A549 (cell line): Measurements from ENCODE around the gene ASB5. TPM values are rescaled to one million over a fixed set of nuclear protein-coding genes. Genes with fewer than 3 reads are reported as not detected.

Source experiments
- ATAC-seq, 2 experiments: fragments of 200-7000 bp in 1 of 2; fragments of >200 bp in 1 of 2; cut with Nextera tagmentation in 1 of 2; cut with Tn5 transposase in 1 of 2; 3 replicates each; pipeline versions ENCODE4 v1.8.0 to v1.9.1; 2018 to 2020; ENCODE audit warnings: mild to moderate bottlenecking in 1 of 2, moderate library complexity in 1 of 2
- CTCF ChIA-PET: fragments of 300-600 bp; sonication (Branson Sonifier 250); formaldehyde crosslinking; extraction: SDS; loops from one replicate; lab custom pipeline; 2021; ENCODE audit warnings: antibody characterized with exemption, inconsistent platforms; lab: Yijun Ruan, JAX
- POLR2A ChIA-PET: fragments of 350-600 bp; formaldehyde crosslinking; extraction: SDS; loops from one replicate; lab custom pipeline; 2021; ENCODE audit warnings: antibody characterized with exemption, inconsistent platforms; lab: Yijun Ruan, JAX
- DNase-seq, 2 experiments: peaks; one replicate each; pipeline versions ENCODE4 v3.0.0 to v3.0.0-alpha.2; 2011 to 2016; ENCODE audit warnings: low read depth in 1 of 2, low spot score in 1 of 2
- FAIRE-seq: peaks from 2 replicates; lab custom pipeline; 2011; peaks lifted over from hg19 to GRCh38; lab: Jason Lieb, UNC
- H3K27ac ChIP-seq, 2 experiments: fragments of >200 bp; sonication (Bioruptor Twin); formaldehyde crosslinking; 3 replicates each; pipeline ENCODE4 v1.5.1; 2016 to 2017
- H3K4me1 ChIP-seq: fragments of >200 bp; sonication (Bioruptor Twin); formaldehyde crosslinking; 3 replicates; pipeline ENCODE4 v1.6.1; 2016
- H3K4me2 ChIP-seq: fragments of >200 bp; sonication (Bioruptor Twin); formaldehyde crosslinking; 3 replicates; pipeline ENCODE4 v1.6.1; 2016
- H3K4me3 ChIP-seq: fragments of >200 bp; sonication (Bioruptor Twin); formaldehyde crosslinking; 3 replicates; pipeline ENCODE4 v1.5.1; 2016
- H3K9me3 ChIP-seq: fragments of >200 bp; sonication (Bioruptor Twin); formaldehyde crosslinking; 3 replicates; pipeline ENCODE4 v1.6.1; 2016
- BCL3 ChIP-seq: fragments of >200 bp; sonication (Bioruptor Twin); formaldehyde crosslinking; IDR thresholded peaks from 3 replicates; pipeline ENCODE4 v1.6.1; 2016
- CTCF ChIP-seq: fragments of >200 bp; sonication (Bioruptor Twin); formaldehyde crosslinking; IDR thresholded peaks from 3 replicates; pipeline ENCODE4 v1.5.1; 2016
- EHF ChIP-seq: fragments of 250-450 bp; sonication (Bioruptor Pico); IDR thresholded peaks from 2 replicates; pipeline ENCODE4 v1.5.0; 2020; ENCODE audit warnings: mild to moderate bottlenecking
- EHMT2 ChIP-seq: fragments of 200-600 bp; sonication (generic); IDR thresholded peaks from 2 replicates; pipeline ENCODE4 v1.6.1; 2016; ENCODE audit warnings: antibody characterized with exemption, low read depth, mild to moderate bottlenecking, moderate library complexity
- EP300 ChIP-seq, 2 experiments: fragments of >200 bp; sonication (Bioruptor Twin); formaldehyde crosslinking; IDR thresholded peaks; 2 replicates in 1 of 2; 3 replicates in 1 of 2; pipeline ENCODE4 v1.6.1; 2016 to 2017
- FOSB ChIP-seq: fragments of 250-450 bp; sonication (Bioruptor Pico); IDR thresholded peaks from 2 replicates; pipeline ENCODE4 v1.5.0; 2020; ENCODE audit warnings: mild to moderate bottlenecking, moderate library complexity
- HDAC2 ChIP-seq: fragments of 200-600 bp; sonication (generic); IDR thresholded peaks from 2 replicates; pipeline ENCODE4 v1.6.1; 2016
- HOXA7 ChIP-seq: fragments of 250-450 bp; sonication (Bioruptor Pico); IDR thresholded peaks from 2 replicates; pipeline ENCODE4 v1.5.0; 2020; ENCODE audit warnings: mild to moderate bottlenecking, moderate library complexity
- HOXB13 ChIP-seq: fragments of 250-450 bp; sonication (Bioruptor Pico); IDR thresholded peaks from 2 replicates; pipeline ENCODE4 v1.5.0; 2020; ENCODE audit warnings: low read depth, mild to moderate bottlenecking, moderate library complexity
- KDM1A ChIP-seq: fragments of 200-600 bp; sonication (generic); IDR thresholded peaks from 2 replicates; pipeline ENCODE4 v1.6.1; 2016; ENCODE audit warnings: low read depth, mild to moderate bottlenecking
- MAX ChIP-seq: IDR thresholded peaks from 2 replicates; pipeline ENCODE4 v1.6.1; 2012
- NR3C1 ChIP-seq: fragments of >200 bp; sonication (Bioruptor Twin); formaldehyde crosslinking; IDR thresholded peaks from 3 replicates; pipeline ENCODE4 v1.6.1; 2017
- POLR2A ChIP-seq: IDR thresholded peaks from 2 replicates; pipeline ENCODE4 v1.6.1; 2012; ENCODE audit warnings: mild to moderate bottlenecking, low read length
- RAD21 ChIP-seq, 2 experiments: fragments of >200 bp in 1 of 2; sonication (Bioruptor Twin) in 1 of 2; formaldehyde crosslinking in 1 of 2; IDR thresholded peaks in 1 of 2; conservative IDR thresholded peaks in 1 of 2; 2 replicates in 1 of 2; 3 replicates in 1 of 2; pipeline ENCODE4 v1.6.1; 2012 to 2018; ENCODE audit warnings: inconsistent platforms in 1 of 2
- RARB ChIP-seq: fragments of 250-450 bp; sonication (Bioruptor Pico); IDR thresholded peaks from 2 replicates; pipeline ENCODE4 v1.8.0; 2021; ENCODE audit warnings: mild to moderate bottlenecking, moderate library complexity
- RFX5 ChIP-seq: fragments of 450-650 bp; IDR thresholded peaks from 2 replicates; pipeline ENCODE4 v1.7.1; 2014; ENCODE audit warnings: antibody characterized with exemption, mild to moderate bottlenecking, moderate library complexity
- RNF2 ChIP-seq: fragments of 200-600 bp; sonication (generic); IDR thresholded peaks from 2 replicates; pipeline ENCODE4 v1.6.1; 2016; ENCODE audit warnings: low read depth, mild to moderate bottlenecking, antibody characterized with exemption, moderate library complexity, borderline replicate concordance
- USF2 ChIP-seq: fragments of 450-650 bp; IDR thresholded peaks from 2 replicates; pipeline ENCODE4 v1.6.1; 2014; ENCODE audit warnings: antibody characterized with exemption
- ZSCAN20 ChIP-seq: fragments of 250-450 bp; sonication (Bioruptor Pico); IDR thresholded peaks from 2 replicates; pipeline ENCODE4 v1.8.0; 2022; ENCODE audit warnings: mild to moderate bottlenecking, moderate library complexity
- WGBS: methylation state at CpG from one replicate; pipeline ENCODE4 v1.1.6; 2017; ENCODE audit errors: missing lambda C conversion rate; 5-methylcytosine and 5-hydroxymethylcytosine counted together
- polyA plus RNA-seq, 4 experiments: library from polyadenylated mRNA; depleted of rRNA in 3 of 4; stranded (reverse); fragments of >200 nt; fragmentation: RNase III in 1 of 4; extraction: RNeasy Plus Mini Kit Qiagen cat#74134 plus additional on column Dnase treatment in 1 of 4; gene quantifications; 2 replicates in 3 of 4; 3 replicates in 1 of 4; pipeline ENCODE4 v1.2.3, GENCODE V29; 2011 to 2017
- TF ChIP-seq, protein P1 (sequence below): IDR thresholded peaks from 2 replicates; pipeline ENCODE4 v1.6.1; 2012
- TF ChIP-seq, protein P2 (sequence below): fragments of 200-600 bp; sonication (generic); IDR thresholded peaks from 2 replicates; pipeline ENCODE4 v1.6.1; 2016; ENCODE audit warnings: antibody characterized with exemption, mild to moderate bottlenecking, moderate library complexity
- TF ChIP-seq, protein P3 (sequence below): fragments of 250-450 bp; sonication (Bioruptor Pico); IDR thresholded peaks from 2 replicates; pipeline ENCODE4 v1.5.0; 2021; ENCODE audit warnings: mild to moderate bottlenecking, moderate library complexity, borderline replicate concordance
- TF ChIP-seq, protein P4 (sequence below): IDR thresholded peaks from 2 replicates; pipeline ENCODE4 v1.6.1; 2012; ENCODE audit warnings: low read depth, borderline replicate concordance

The ASB5 gene
- polyA plus RNA-seq, 2 of the 4 experiments (the other 2 are of a cell fraction) = not detected

GRCh38 chr4:176205299-176205698, 63.7 kb downstream of the ASB5 start:
- FAIRE-seq = no peak
- POLR2A ChIA-PET = no interaction called here

DNA sequence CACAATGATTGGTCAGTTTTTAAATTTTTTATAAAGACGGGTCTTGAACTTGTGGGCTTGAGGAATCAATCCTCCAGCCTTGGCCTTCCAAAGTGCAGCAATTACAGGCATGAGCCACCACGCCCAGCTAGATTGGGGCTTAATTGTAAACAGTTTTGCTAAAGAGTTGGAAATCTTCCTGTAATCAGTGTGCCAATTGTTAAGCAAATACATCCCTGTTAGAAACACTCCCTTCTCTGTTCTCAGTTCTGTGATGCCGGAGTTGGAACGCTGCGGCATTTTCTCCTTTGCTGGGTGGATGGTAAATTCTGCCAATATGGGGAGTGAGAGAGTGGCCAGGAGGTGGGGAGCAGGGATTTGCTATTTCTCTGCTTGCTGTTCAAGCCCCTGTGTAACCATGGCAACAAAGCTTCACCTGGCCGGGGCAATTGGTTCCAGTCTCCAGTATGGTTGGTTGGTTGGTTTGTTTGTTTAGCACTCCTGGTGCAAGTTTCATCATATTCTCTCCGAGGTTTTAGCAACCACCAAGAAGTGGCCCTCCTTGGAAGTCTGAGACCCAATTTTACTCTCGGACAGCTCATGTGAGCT, 70.6 kb downstream of the ASB5 start:
- ChIA-PET CTCF (no interaction called here), POLR2A (no interaction called here)
- Histone ChIP-seq H3K4me2 (no peak overlapping the region), H3K27ac (no peak overlapping the region), H3K9me3 (no peaks in the 10 kb centered on the region), H3K4me3 (no peak overlapping the region), H3K4me1 (peaks cover 4% of the 10 kb centered on the region; the same call in 2 of the 3 replicates)
- DNase-seq (no peak), FAIRE-seq (no peak), ATAC-seq (no peak)
- WGBS = 67% methylated on average over 8 of the region's 8 CpGs
- TF ChIP-seq, protein P1, sequence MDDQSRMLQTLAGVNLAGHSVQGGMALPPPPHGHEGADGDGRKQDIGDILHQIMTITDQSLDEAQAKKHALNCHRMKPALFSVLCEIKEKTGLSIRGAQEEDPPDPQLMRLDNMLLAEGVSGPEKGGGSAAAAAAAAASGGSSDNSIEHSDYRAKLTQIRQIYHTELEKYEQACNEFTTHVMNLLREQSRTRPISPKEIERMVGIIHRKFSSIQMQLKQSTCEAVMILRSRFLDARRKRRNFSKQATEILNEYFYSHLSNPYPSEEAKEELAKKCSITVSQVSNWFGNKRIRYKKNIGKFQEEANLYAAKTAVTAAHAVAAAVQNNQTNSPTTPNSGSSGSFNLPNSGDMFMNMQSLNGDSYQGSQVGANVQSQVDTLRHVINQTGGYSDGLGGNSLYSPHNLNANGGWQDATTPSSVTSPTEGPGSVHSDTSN = no peak
- no peak for TF ChIP-seq HOXB13 (CRISPR knock-in tag)
- TF ChIP-seq, protein P2, sequence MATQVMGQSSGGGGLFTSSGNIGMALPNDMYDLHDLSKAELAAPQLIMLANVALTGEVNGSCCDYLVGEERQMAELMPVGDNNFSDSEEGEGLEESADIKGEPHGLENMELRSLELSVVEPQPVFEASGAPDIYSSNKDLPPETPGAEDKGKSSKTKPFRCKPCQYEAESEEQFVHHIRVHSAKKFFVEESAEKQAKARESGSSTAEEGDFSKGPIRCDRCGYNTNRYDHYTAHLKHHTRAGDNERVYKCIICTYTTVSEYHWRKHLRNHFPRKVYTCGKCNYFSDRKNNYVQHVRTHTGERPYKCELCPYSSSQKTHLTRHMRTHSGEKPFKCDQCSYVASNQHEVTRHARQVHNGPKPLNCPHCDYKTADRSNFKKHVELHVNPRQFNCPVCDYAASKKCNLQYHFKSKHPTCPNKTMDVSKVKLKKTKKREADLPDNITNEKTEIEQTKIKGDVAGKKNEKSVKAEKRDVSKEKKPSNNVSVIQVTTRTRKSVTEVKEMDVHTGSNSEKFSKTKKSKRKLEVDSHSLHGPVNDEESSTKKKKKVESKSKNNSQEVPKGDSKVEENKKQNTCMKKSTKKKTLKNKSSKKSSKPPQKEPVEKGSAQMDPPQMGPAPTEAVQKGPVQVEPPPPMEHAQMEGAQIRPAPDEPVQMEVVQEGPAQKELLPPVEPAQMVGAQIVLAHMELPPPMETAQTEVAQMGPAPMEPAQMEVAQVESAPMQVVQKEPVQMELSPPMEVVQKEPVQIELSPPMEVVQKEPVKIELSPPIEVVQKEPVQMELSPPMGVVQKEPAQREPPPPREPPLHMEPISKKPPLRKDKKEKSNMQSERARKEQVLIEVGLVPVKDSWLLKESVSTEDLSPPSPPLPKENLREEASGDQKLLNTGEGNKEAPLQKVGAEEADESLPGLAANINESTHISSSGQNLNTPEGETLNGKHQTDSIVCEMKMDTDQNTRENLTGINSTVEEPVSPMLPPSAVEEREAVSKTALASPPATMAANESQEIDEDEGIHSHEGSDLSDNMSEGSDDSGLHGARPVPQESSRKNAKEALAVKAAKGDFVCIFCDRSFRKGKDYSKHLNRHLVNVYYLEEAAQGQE = no peak
- no peak for TF ChIP-seq BCL3
- no peak for TF ChIP-seq EP300 (IDR thresholded peaks at IDR 0.05)

More at GRCh38 chr4:176205299-176205698, 63.7 kb downstream of the ASB5 start:
- Histone ChIP-seq H3K27ac (no peak overlapping the region), H3K4me2 (no peak overlapping the region), H3K4me3 (no peak overlapping the region), H3K9me3 (no peaks in the 10 kb centered on the region), H3K4me1 (no peaks in the 10 kb centered on the region)
- CTCF ChIA-PET = no interaction called here
- no peak for DNase-seq
- no peak for ATAC-seq
- TF ChIP-seq, protein P1 = no peak
- TF ChIP-seq HOXA7 (no peak), ZSCAN20 (CRISPR knock-in tag) (no peak), USF2 (no peak), RFX5 (no peak), EP300 (IDR thresholded peaks at IDR 0.05) (no peak), CTCF (no peak), MAX (no peak), HDAC2 (no peak), KDM1A (no peak), EHMT2 (no peak), RARB (CRISPR knock-in tag) (no peak), FOSB (no peak), POLR2A (no peak), NR3C1 (no peak), EHF (CRISPR knock-in tag) (no peak), RNF2 (no peak), RAD21 (conservative IDR thresholded peaks at IDR 0.05 in 1 of 2, IDR thresholded peaks at IDR 0.05 in 1 of 2) (no peak)
- TF ChIP-seq, protein P3, sequence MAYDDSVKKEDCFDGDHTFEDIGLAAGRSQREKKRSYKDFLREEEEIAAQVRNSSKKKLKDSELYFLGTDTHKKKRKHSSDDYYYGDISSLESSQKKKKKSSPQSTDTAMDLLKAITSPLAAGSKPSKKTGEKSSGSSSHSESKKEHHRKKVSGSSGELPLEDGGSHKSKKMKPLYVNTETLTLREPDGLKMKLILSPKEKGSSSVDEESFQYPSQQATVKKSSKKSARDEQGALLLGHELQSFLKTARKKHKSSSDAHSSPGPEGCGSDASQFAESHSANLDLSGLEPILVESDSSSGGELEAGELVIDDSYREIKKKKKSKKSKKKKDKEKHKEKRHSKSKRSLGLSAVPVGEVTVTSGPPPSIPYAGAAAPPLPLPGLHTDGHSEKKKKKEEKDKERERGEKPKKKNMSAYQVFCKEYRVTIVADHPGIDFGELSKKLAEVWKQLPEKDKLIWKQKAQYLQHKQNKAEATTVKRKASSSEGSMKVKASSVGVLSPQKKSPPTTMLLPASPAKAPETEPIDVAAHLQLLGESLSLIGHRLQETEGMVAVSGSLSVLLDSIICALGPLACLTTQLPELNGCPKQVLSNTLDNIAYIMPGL (CRISPR knock-in tag) = no peak
- TF ChIP-seq, protein P4, sequence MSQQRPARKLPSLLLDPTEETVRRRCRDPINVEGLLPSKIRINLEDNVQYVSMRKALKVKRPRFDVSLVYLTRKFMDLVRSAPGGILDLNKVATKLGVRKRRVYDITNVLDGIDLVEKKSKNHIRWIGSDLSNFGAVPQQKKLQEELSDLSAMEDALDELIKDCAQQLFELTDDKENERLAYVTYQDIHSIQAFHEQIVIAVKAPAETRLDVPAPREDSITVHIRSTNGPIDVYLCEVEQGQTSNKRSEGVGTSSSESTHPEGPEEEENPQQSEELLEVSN = no peak
- WGBS = 53% methylated on average over 4 of the region's 4 CpGs
